IMR-90 (cell line): Measurements from ENCODE around the gene CARD19. TPM values are rescaled to one million over a fixed set of nuclear protein-coding genes. Genes with fewer than 3 reads are reported as not detected.

ENCODE experiments used
- ATAC-seq: fragments of 200-7000 bp; cut with Tn5 transposase; 2 replicates; pipeline ENCODE4 v1.9.1; 2020; ENCODE audit warnings: low read depth, mild to moderate bottlenecking, moderate library complexity
- BruUV-seq: library from RNA; stranded (reverse); fragments of 400-500 nt; replicated peaks from 2 replicates; lab custom pipeline; 2021; lab: Mats Ljungman, UMichigan
- CTCF ChIA-PET: fragments of 300-600 bp; formaldehyde crosslinking; extraction: SDS; loops from one replicate; lab custom pipeline; 2021; ENCODE audit warnings: antibody characterized with exemption; lab: Yijun Ruan, JAX
- POLR2A ChIA-PET: fragments of 300-600 bp; sonication (Branson Sonifier 250); formaldehyde crosslinking; loops from one replicate; lab custom pipeline; 2022; ENCODE audit warnings: antibody characterized with exemption; ENCODE audit not compliant: unreplicated experiment; lab: Charles Lee
- DNase-seq: peaks from one replicate; pipeline ENCODE4 v3.0.0; 2013
- H2AFZ ChIP-seq: replicated peaks from 2 replicates; pipeline ENCODE3; 2013; ENCODE audit warnings: low read length, mild to moderate bottlenecking; ENCODE audit not compliant: poor library complexity
- H2AK5ac ChIP-seq: 2 replicates; pipeline ENCODE4 v1.6.1; 2013; ENCODE audit warnings: low read depth, low read length, inconsistent platforms
- H2AK9ac ChIP-seq: replicated peaks from 2 replicates; pipeline ENCODE3; 2013; ENCODE audit warnings: mild to moderate bottlenecking, low read depth, low read length, moderate library complexity; ENCODE audit not compliant: poor library complexity
- H2BK120ac ChIP-seq: 2 replicates; pipeline ENCODE4 v1.6.1; 2013; ENCODE audit warnings: low read depth, low read length, inconsistent platforms
- H2BK15ac ChIP-seq: 3 replicates; pipeline ENCODE4 v1.6.1; 2013; ENCODE audit warnings: low read depth, low read length, inconsistent platforms
- H2BK20ac ChIP-seq: 2 replicates; pipeline ENCODE4 v1.6.1; 2013; ENCODE audit warnings: low read depth, mild to moderate bottlenecking, inconsistent platforms, low read length, moderate library complexity
- H2BK5ac ChIP-seq: 2 replicates; pipeline ENCODE4 v1.6.1; 2013; ENCODE audit warnings: mild to moderate bottlenecking, low read depth, low read length, inconsistent platforms; ENCODE audit not compliant: poor library complexity, severe bottlenecking
- H3K14ac ChIP-seq: replicated peaks from 2 replicates; pipeline ENCODE4 v1.6.1; 2013; ENCODE audit warnings: low read depth, low read length, inconsistent platforms
- H3K18ac ChIP-seq: 2 replicates; pipeline ENCODE4 v1.6.1; 2013; ENCODE audit warnings: low read depth, low read length, control low read depth
- H3K23ac ChIP-seq: 2 replicates; pipeline ENCODE4 v1.6.1; 2013; ENCODE audit warnings: low read depth, low read length, inconsistent platforms
- H3K27ac ChIP-seq: 2 replicates; pipeline ENCODE4 v1.5.1; 2013; ENCODE audit warnings: mild to moderate bottlenecking, control low read depth, low read length; ENCODE audit not compliant: insufficient read depth
- H3K27me3 ChIP-seq: 2 replicates; pipeline ENCODE4 v1.6.1; 2013; ENCODE audit warnings: low read length; ENCODE audit not compliant: control insufficient read depth, insufficient read depth
- H3K36me3 ChIP-seq: 2 replicates; pipeline ENCODE4 v1.6.1; 2013; ENCODE audit warnings: low read length, mixed read lengths; ENCODE audit not compliant: control insufficient read depth, insufficient read depth
- H3K4ac ChIP-seq: 2 replicates; pipeline ENCODE4 v1.6.1; 2013; ENCODE audit warnings: low read depth, low read length, inconsistent platforms
- H3K4me1 ChIP-seq: 2 replicates; pipeline ENCODE4 v1.6.1; 2013; ENCODE audit warnings: low read length, mixed read lengths; ENCODE audit not compliant: control insufficient read depth, insufficient read depth
- H3K4me2 ChIP-seq: 2 replicates; pipeline ENCODE4 v1.6.1; 2013; ENCODE audit warnings: low read depth, mild to moderate bottlenecking, control low read depth, low read length, moderate library complexity
- H3K4me3 ChIP-seq: 2 replicates; pipeline ENCODE4 v1.5.1; 2013; ENCODE audit warnings: low read depth, mild to moderate bottlenecking, control low read depth, low read length, moderate library complexity; ENCODE audit not compliant: insufficient read depth
- H3K56ac ChIP-seq: 2 replicates; pipeline ENCODE4 v1.6.1; 2013; ENCODE audit warnings: low read length, inconsistent platforms; ENCODE audit not compliant: insufficient read depth; ENCODE audit errors: extremely low read depth
- H3K79me1 ChIP-seq, 2 experiments: 2 replicates each; pipeline ENCODE4 v1.6.1; 2013; ENCODE audit warnings: low read length in 2 of 2, inconsistent platforms in 1 of 2, low read depth in 1 of 2
- H3K9ac ChIP-seq: 2 replicates; pipeline ENCODE4 v1.6.1; 2013; ENCODE audit warnings: low read depth, low read length, control low read depth
- H3K9me1 ChIP-seq: 2 replicates; pipeline ENCODE4 v1.6.1; 2013; ENCODE audit warnings: low read length, inconsistent platforms; ENCODE audit not compliant: insufficient read depth
- H3K9me3 ChIP-seq: 2 replicates; pipeline ENCODE4 v1.6.1; 2013; ENCODE audit warnings: low read length; ENCODE audit not compliant: control insufficient read depth, insufficient read depth
- H4K20me1 ChIP-seq: 2 replicates; pipeline ENCODE4 v1.6.1; 2013; ENCODE audit warnings: low read length, inconsistent platforms; ENCODE audit not compliant: insufficient read depth
- H4K5ac ChIP-seq: 2 replicates; pipeline ENCODE4 v1.6.1; 2013; ENCODE audit warnings: mild to moderate bottlenecking, low read depth, low read length, control low read depth
- H4K8ac ChIP-seq, 2 experiments: 2 replicates each; pipeline ENCODE4 v1.6.1; 2013; ENCODE audit warnings: low read depth in 2 of 2, low read length in 2 of 2, control low read depth in 1 of 2, inconsistent platforms in 1 of 2
- H4K91ac ChIP-seq: 2 replicates; pipeline ENCODE4 v1.6.1; 2013; ENCODE audit warnings: low read depth, low read length, inconsistent platforms; ENCODE audit not compliant: insufficient read depth
- BHLHE40 ChIP-seq: fragments of 150-350 bp; IDR thresholded peaks from 2 replicates; pipeline ENCODE4 v1.6.1; 2016; ENCODE audit warnings: mild to moderate bottlenecking, low read depth, low read length
- CEBPB ChIP-seq: IDR thresholded peaks from 2 replicates; pipeline ENCODE4 v1.6.1; 2012; ENCODE audit warnings: low read depth, low read length, improper control_type of control experiment
- CHD1 ChIP-seq: IDR thresholded peaks from 2 replicates; pipeline ENCODE4 v1.6.1; 2012; ENCODE audit warnings: low read depth, low read length, improper control_type of control experiment
- FOS ChIP-seq: fragments of 150-350 bp; IDR thresholded peaks from 2 replicates; pipeline ENCODE4 v1.6.1; 2016; ENCODE audit warnings: low read depth, low read length
- MAFK ChIP-seq: IDR thresholded peaks from 2 replicates; pipeline ENCODE4 v1.6.1; 2012; ENCODE audit warnings: low read depth, low read length, improper control_type of control experiment
- MAZ ChIP-seq: IDR thresholded peaks from 2 replicates; pipeline ENCODE4 v1.6.1; 2012; ENCODE audit warnings: low read depth, mild to moderate bottlenecking, low read length, improper control_type of control experiment, moderate library complexity, borderline replicate concordance
- MXI1 ChIP-seq: IDR thresholded peaks from 2 replicates; pipeline ENCODE4 v1.6.1; 2012; ENCODE audit warnings: low read depth, mild to moderate bottlenecking, low read length, moderate library complexity, borderline replicate concordance
- NFE2L2 ChIP-seq: fragments of 150-350 bp; IDR thresholded peaks from 2 replicates; pipeline ENCODE4 v1.6.1; 2016; ENCODE audit warnings: low read depth, mild to moderate bottlenecking, low read length
- POLR2A ChIP-seq: IDR thresholded peaks from 2 replicates; pipeline ENCODE4 v1.6.1; 2012; ENCODE audit warnings: mild to moderate bottlenecking, low read depth, low read length
- RAD21 ChIP-seq: IDR thresholded peaks from 2 replicates; pipeline ENCODE4 v1.6.1; 2012; ENCODE audit warnings: low read length, improper control_type of control experiment
- RCOR1 ChIP-seq: IDR thresholded peaks from 2 replicates; pipeline ENCODE4 v1.6.1; 2012; ENCODE audit warnings: mild to moderate bottlenecking, low read length, improper control_type of control experiment; ENCODE audit not compliant: insufficient replicate concordance
- RFX5 ChIP-seq: IDR thresholded peaks from 2 replicates; pipeline ENCODE4 v1.8.0; 2012; ENCODE audit warnings: low read depth, mild to moderate bottlenecking, low read length, moderate library complexity
- SMC3 ChIP-seq: fragments of 150-350 bp; IDR thresholded peaks from 2 replicates; pipeline ENCODE4 v1.6.1; 2016; ENCODE audit warnings: low read depth, mild to moderate bottlenecking, antibody characterized with exemption, low read length, moderate library complexity
- WGBS, 2 experiments: methylation state at CpG; one replicate each; pipeline versions ENCODE4 v1.1.5 to v1.1.7; 2013; ENCODE audit warnings: missing lambda C conversion rate in 2 of 2; ENCODE audit not compliant: insufficient read length in 1 of 2; ENCODE audit errors: extremely low coverage in 2 of 2; 5-methylcytosine and 5-hydroxymethylcytosine counted together
- dilution Hi-C: fragments of 300-500 bp; cut with HindIII; formaldehyde crosslinking; loops from one replicate; pipeline ENCODE4 v1.14.3; 2018; ENCODE audit warnings: low sequenced_read_pairs; ENCODE audit not compliant: unreplicated experiment
- in situ Hi-C: fragments of 300-500 bp; cut with MboI; formaldehyde crosslinking; loops from 3 replicates; pipeline ENCODE4 v1.14.3; 2019; ENCODE audit warnings: low sequenced_read_pairs, inconsistent platforms, mixed read lengths
- intact Hi-C: fragments of 100-400 bp; cut with micrococcal nuclease; formaldehyde crosslinking; loops from 2 replicates; pipeline ENCODE4 v1.10.0; 2022
- polyA plus RNA-seq, 3 experiments: library from polyadenylated mRNA; depleted of rRNA; stranded (reverse); fragments of >200 nt; gene quantifications; 2 replicates each; pipeline ENCODE4 v1.2.3, GENCODE V29; 2012; ENCODE audit warnings: low replicate concordance in 1 of 3
- total RNA-seq: library from RNA; depleted of rRNA; stranded (reverse); fragments of >200 nt; gene quantifications from 2 replicates; pipeline ENCODE4 v1.2.3, GENCODE V29; 2012
- TF ChIP-seq, protein P1 (sequence below): conservative IDR thresholded peaks from 2 replicates; pipeline ENCODE4 v1.5.1; 2012; ENCODE audit warnings: mild to moderate bottlenecking, low read depth, low read length, improper control_type of control experiment
- TF ChIP-seq, protein P2 (sequence below): fragments of 150-350 bp; IDR thresholded peaks from 2 replicates; pipeline ENCODE4 v1.6.1; 2017; ENCODE audit warnings: mild to moderate bottlenecking, antibody characterized with exemption, low read length, low read depth
- TF ChIP-seq, protein P3 (sequence below): fragments of 150-350 bp; IDR thresholded peaks from 2 replicates; pipeline ENCODE4 v1.6.1; 2016; ENCODE audit warnings: low read depth, mild to moderate bottlenecking, low read length, moderate library complexity, borderline replicate concordance

The CARD19 gene
- total and polyA plus RNA-seq, 2 of the 4 experiments (the other 2 are of a cell fraction), result 17.4 to 111 TPM

- Histone ChIP-seq H3K36me3 (no peaks in the 10 kb centered on the region), H4K91ac (no peak overlapping the region), H3K23ac (no peak overlapping the region), H4K8ac (no peak overlapping the region), H3K27ac (no peak overlapping the region), H3K9me3 (no peaks in the 10 kb centered on the region), H3K56ac (no peak overlapping the region), H2BK15ac (no peak overlapping the region), H3K79me1 (no peaks in the 10 kb centered on the region), H3K4me1 (no peaks in the 10 kb centered on the region), H2BK20ac (no peak overlapping the region), H2AK9ac (no peak overlapping the region), H4K20me1 (no peaks in the 10 kb centered on the region), H3K4me3 (no peak overlapping the region), H3K14ac (no peak overlapping the region), H3K9ac (no peak overlapping the region), H3K4me2 (no peak overlapping the region), H3K27me3 (peaks cover 25% of the 10 kb centered on the region), H2AK5ac (no peak overlapping the region), H2AFZ (no peak overlapping the region), H2BK5ac (no peak overlapping the region), H3K4ac (no peak overlapping the region), H3K9me1 (no peaks in the 10 kb centered on the region), H4K5ac (no peak overlapping the region), H2BK120ac (no peak overlapping the region), H3K18ac (no peak overlapping the region)
- TF ChIP-seq, protein P1, sequence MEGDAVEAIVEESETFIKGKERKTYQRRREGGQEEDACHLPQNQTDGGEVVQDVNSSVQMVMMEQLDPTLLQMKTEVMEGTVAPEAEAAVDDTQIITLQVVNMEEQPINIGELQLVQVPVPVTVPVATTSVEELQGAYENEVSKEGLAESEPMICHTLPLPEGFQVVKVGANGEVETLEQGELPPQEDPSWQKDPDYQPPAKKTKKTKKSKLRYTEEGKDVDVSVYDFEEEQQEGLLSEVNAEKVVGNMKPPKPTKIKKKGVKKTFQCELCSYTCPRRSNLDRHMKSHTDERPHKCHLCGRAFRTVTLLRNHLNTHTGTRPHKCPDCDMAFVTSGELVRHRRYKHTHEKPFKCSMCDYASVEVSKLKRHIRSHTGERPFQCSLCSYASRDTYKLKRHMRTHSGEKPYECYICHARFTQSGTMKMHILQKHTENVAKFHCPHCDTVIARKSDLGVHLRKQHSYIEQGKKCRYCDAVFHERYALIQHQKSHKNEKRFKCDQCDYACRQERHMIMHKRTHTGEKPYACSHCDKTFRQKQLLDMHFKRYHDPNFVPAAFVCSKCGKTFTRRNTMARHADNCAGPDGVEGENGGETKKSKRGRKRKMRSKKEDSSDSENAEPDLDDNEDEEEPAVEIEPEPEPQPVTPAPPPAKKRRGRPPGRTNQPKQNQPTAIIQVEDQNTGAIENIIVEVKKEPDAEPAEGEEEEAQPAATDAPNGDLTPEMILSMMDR, result no peak
- TF ChIP-seq, protein P2, sequence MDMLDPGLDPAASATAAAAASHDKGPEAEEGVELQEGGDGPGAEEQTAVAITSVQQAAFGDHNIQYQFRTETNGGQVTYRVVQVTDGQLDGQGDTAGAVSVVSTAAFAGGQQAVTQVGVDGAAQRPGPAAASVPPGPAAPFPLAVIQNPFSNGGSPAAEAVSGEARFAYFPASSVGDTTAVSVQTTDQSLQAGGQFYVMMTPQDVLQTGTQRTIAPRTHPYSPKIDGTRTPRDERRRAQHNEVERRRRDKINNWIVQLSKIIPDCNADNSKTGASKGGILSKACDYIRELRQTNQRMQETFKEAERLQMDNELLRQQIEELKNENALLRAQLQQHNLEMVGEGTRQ, result no peak
- TF ChIP-seq MAFK, result no peak
- no peak for TF ChIP-seq RAD21
- no peak for TF ChIP-seq MAZ
- no peak for TF ChIP-seq RCOR1
- TF ChIP-seq, protein P3, sequence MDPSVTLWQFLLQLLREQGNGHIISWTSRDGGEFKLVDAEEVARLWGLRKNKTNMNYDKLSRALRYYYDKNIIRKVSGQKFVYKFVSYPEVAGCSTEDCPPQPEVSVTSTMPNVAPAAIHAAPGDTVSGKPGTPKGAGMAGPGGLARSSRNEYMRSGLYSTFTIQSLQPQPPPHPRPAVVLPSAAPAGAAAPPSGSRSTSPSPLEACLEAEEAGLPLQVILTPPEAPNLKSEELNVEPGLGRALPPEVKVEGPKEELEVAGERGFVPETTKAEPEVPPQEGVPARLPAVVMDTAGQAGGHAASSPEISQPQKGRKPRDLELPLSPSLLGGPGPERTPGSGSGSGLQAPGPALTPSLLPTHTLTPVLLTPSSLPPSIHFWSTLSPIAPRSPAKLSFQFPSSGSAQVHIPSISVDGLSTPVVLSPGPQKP, result no peak
- no peak for TF ChIP-seq POLR2A
- TF ChIP-seq FOS, result no peak
- no peak for TF ChIP-seq CHD1
- no peak for TF ChIP-seq CEBPB
- no peak for TF ChIP-seq MXI1
- TF ChIP-seq NFE2L2, result no peak
- no peak for TF ChIP-seq BHLHE40
- TF ChIP-seq RFX5, result no peak
- TF ChIP-seq SMC3, result no peak
- POLR2A ChIA-PET, result no interaction called here
- intact Hi-C loops, result no loop called here
- dilution Hi-C loops, result no loop called here
- DNase-seq (peak; percentile 33), ATAC-seq (peak; percentile 70)
- 20% methylated on average over 1 of the region's 6 CpGs; no CpG with 5 or more reads in 1 of the 2 experiments for WGBS, 2 experiments
- CTCF ChIA-PET, result interaction anchor here (0.5 kb wide), 1 partner anchor 791 kb away, joined by 3 read pairs; no protein-coding TSS in a partner anchor
- in situ Hi-C loops, result no loop called here
- BruUV-seq, result no TSS peak
These were observed 44.3 kb upstream of the CARD19 start for GRCh38 chr9:93051680-93052089.
